Measurements from ENCODE around the gene PLXDC1. TPM values are rescaled to one million over a fixed set of nuclear protein-coding genes. Genes with fewer than 3 reads are reported as not detected.

The PLXDC1 gene
- total RNA-seq, 1 donor from 2014 or later: 2.3 TPM

- DNase-seq (ENCODE audit: low spot score, unreplicated experiment): no peak
- no peaks in the 10 kb centered on the region for H3K27me3 Mint-ChIP-seq
- no peak overlapping the region for H3K4me3 Mint-ChIP-seq (ENCODE audit: low read depth)
- no peaks in the 10 kb centered on the region for H3K4me1 Mint-ChIP-seq (ENCODE audit: low read depth)
- no peak overlapping the region for H3K27ac Mint-ChIP-seq
- TF ChIP-seq CTCF (IDR thresholded peaks at IDR 0.05; ENCODE audit: unreplicated experiment): peak; percentile 29
- no peaks in the 10 kb centered on the region for H3K9me3 Mint-ChIP-seq (ENCODE audit: low read depth)
- peaks cover 4% of the 10 kb centered on the region for H3K36me3 Mint-ChIP-seq (ENCODE audit: insufficient read depth)
Measured at GRCh38 chr17:39194089-39194984, 42.9 kb upstream of the PLXDC1 start.

DNA sequence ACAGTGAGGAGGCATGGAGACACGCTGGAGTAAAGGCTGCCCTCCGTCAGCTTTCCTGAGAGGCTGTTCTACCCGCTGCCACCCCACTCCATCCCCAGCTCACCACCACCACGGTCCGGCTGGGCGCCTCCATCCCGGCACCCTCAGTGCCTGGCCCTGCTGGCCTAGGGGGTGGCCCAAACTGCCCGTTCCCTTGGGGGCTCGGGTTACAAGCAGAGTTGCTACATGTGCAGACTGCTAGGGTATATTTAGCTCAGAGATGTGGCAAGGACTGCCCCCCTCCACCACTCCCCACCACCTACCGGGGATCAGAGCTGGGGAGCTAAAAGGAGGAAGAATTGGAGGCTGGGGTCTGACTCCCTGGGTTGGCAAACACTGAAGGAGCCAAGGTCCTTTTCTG lies 41.9 kb upstream of the PLXDC1 start:
- H3K4me3 Mint-ChIP-seq (ENCODE audit: low read depth): no peak overlapping the region
- no peaks in the 10 kb centered on the region for H3K27me3 Mint-ChIP-seq
- no peaks in the 10 kb centered on the region for H3K9me3 Mint-ChIP-seq (ENCODE audit: low read depth)
- no peak overlapping the region for H3K27ac Mint-ChIP-seq
- DNase-seq (ENCODE audit: low spot score, unreplicated experiment): no peak
- peaks cover 4% of the 10 kb centered on the region for H3K36me3 Mint-ChIP-seq (ENCODE audit: insufficient read depth)
- H3K4me1 Mint-ChIP-seq (ENCODE audit: low read depth): no peaks in the 10 kb centered on the region
- TF ChIP-seq CTCF (IDR thresholded peaks at IDR 0.05; ENCODE audit: unreplicated experiment): no peak

- no peaks in the 10 kb centered on the region for H3K27me3 Mint-ChIP-seq
Measured at GRCh38 chr17:39192901-39193300, 41.5 kb upstream of the PLXDC1 start.

DNA sequence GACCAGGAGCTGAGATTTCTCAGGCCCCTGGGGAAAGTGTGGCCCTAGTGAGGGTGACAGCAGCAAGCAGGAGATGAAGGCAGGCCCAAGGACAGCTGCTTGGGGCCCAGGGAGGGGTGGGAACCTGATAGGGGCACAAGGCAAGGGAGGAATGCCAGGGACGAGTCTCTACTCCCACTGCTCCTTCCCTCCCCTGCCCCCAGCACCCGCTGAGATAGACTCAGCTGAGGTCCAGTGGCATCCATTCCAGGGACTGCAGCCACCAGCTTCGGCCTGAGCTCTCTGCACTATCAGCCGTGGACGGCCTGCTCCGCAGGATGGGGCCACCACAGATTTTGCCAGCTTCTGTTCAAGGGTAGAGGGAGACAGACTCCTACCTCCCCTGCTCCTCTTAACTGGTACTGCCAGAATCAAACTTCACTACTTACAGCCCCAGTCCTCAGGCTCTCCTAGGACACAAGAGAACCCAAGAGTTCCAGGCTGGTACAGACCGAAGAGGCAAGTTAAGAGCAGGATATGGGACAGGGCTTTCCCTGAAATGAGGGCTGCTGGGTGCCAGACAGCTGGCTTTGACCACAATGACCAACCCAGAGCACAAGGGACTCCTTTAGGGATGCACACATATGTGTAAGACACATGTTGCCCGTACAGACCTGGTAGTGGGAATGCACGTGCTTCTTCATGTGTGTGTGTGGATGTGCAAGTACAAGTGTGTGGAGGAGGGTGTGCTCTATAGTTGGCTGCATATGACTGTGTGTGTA lies 40.5 kb upstream of the PLXDC1 start:
- TF ChIP-seq CTCF (IDR thresholded peaks at IDR 0.05; ENCODE audit: unreplicated experiment): no peak
- Mint-ChIP-seq H3K9me3 (ENCODE audit: low read depth) (no peaks in the 10 kb centered on the region), H3K4me3 (ENCODE audit: low read depth) (no peak overlapping the region), H3K27me3 (no peaks in the 10 kb centered on the region), H3K27ac (peak overlapping the region; percentile 75), H3K36me3 (ENCODE audit: insufficient read depth) (peaks cover 4% of the 10 kb centered on the region), H3K4me1 (ENCODE audit: low read depth) (no peaks in the 10 kb centered on the region)
- DNase-seq (ENCODE audit: low spot score, unreplicated experiment): no peak

More at GRCh38 chr17:39192901-39193300, 41.5 kb upstream of the PLXDC1 start:
- Mint-ChIP-seq H3K4me1 (ENCODE audit: low read depth) (no peaks in the 10 kb centered on the region), H3K4me3 (ENCODE audit: low read depth) (no peak overlapping the region), H3K36me3 (ENCODE audit: insufficient read depth) (peaks cover 4% of the 10 kb centered on the region), H3K27ac (no peak overlapping the region), H3K9me3 (ENCODE audit: low read depth) (no peaks in the 10 kb centered on the region)
- DNase-seq (ENCODE audit: low spot score, unreplicated experiment): no peak
- TF ChIP-seq CTCF (IDR thresholded peaks at IDR 0.05; ENCODE audit: unreplicated experiment): no peak

GRCh38 chr17:39187152-39187830 lies 35.9 kb upstream of the PLXDC1 start:
- no peaks in the 10 kb centered on the region for H3K9me3 Mint-ChIP-seq (ENCODE audit: low read depth)
- H3K4me1 Mint-ChIP-seq (ENCODE audit: low read depth): no peaks in the 10 kb centered on the region
- TF ChIP-seq CTCF (IDR thresholded peaks at IDR 0.05; ENCODE audit: unreplicated experiment): no peak
- H3K27ac Mint-ChIP-seq: no peak overlapping the region
- no peak overlapping the region for H3K4me3 Mint-ChIP-seq (ENCODE audit: low read depth)
- H3K27me3 Mint-ChIP-seq: no peaks in the 10 kb centered on the region
- peaks cover 7% of the 10 kb centered on the region for H3K36me3 Mint-ChIP-seq (ENCODE audit: insufficient read depth)
- DNase-seq (ENCODE audit: low spot score, unreplicated experiment): no peak
